Smooth muscle cell (in vitro differentiated cells): Measurements from ENCODE around the gene RIC8A. TPM values are rescaled to one million over a fixed set of nuclear protein-coding genes. Genes with fewer than 3 reads are reported as not detected.

Experiments used
- DNase-seq: peaks from one replicate; lab custom pipeline; 2025; ENCODE audit not compliant: unreplicated experiment; lab: John Stamatoyannopoulos, UW
- H2AFZ ChIP-seq: fragments of 200-600 bp; sonication (generic); 2 replicates; pipeline ENCODE4 v1.6.0; 2016; ENCODE audit warnings: antibody characterized with exemption, low read depth, mild to moderate bottlenecking
- H3F3A ChIP-seq: fragments of 200-600 bp; sonication (generic); 2 replicates; pipeline ENCODE4 v1.6.0; 2017; ENCODE audit warnings: antibody characterized with exemption, low read depth
- H3K27ac ChIP-seq: fragments of 200-600 bp; sonication (generic); 2 replicates; pipeline ENCODE4 v1.5.1; 2016; ENCODE audit warnings: low read depth, mild to moderate bottlenecking
- H3K27me3 ChIP-seq: fragments of 200-600 bp; sonication (generic); 2 replicates; pipeline ENCODE4 v1.6.1; 2016; ENCODE audit warnings: low read depth, mild to moderate bottlenecking
- H3K36me3 ChIP-seq: fragments of 200-600 bp; sonication (generic); 2 replicates; pipeline ENCODE4 v1.5.1; 2016; ENCODE audit warnings: low read depth
- H3K4me1 ChIP-seq: fragments of 200-600 bp; sonication (generic); 2 replicates; pipeline ENCODE4 v1.5.1; 2016; ENCODE audit warnings: low read depth
- H3K4me2 ChIP-seq: fragments of 200-600 bp; sonication (generic); 2 replicates; pipeline ENCODE4 v1.6.0; 2016; ENCODE audit warnings: mild to moderate bottlenecking
- H3K4me3 ChIP-seq: fragments of 200-600 bp; sonication (generic); 2 replicates; pipeline ENCODE4 v1.5.1; 2016; ENCODE audit warnings: mild to moderate bottlenecking
- H3K79me2 ChIP-seq: fragments of 200-600 bp; sonication (generic); 2 replicates; pipeline ENCODE4 v1.6.0; 2016; ENCODE audit warnings: low read depth, mild to moderate bottlenecking
- H3K9ac ChIP-seq: fragments of 200-600 bp; sonication (generic); 2 replicates; pipeline ENCODE4 v1.6.0; 2016; ENCODE audit warnings: low read depth
- H3K9me3 ChIP-seq: fragments of 200-600 bp; sonication (generic); replicated peaks from 2 replicates; pipeline ENCODE4 v1.5.1; 2016; ENCODE audit warnings: low read depth
- H4K20me1 ChIP-seq: fragments of 200-600 bp; sonication (generic); 2 replicates; pipeline ENCODE4 v1.6.0; 2016; ENCODE audit warnings: low read depth
- CTCF ChIP-seq: fragments of 200-600 bp; sonication (generic); IDR thresholded peaks from 2 replicates; pipeline ENCODE4 v1.5.1; 2017; ENCODE audit warnings: borderline replicate concordance, mild to moderate bottlenecking, antibody characterized with exemption; ENCODE audit not compliant: insufficient read depth, poor library complexity, severe bottlenecking
- WGBS: methylation state at CpG from one replicate; pipeline ENCODE4 v1.1.7; 2016; ENCODE audit warnings: low lambda C conversion rate; 5-methylcytosine and 5-hydroxymethylcytosine counted together
- polyA plus RNA-seq: library from polyadenylated mRNA; unstranded; fragments of >200 nt; fragmentation: Nextera tagmentation; extraction: Ambion mirVana; gene quantifications from 2 replicates; pipeline ENCODE4 v1.2.1, GENCODE V29; 2016
- total RNA-seq: library from RNA; depleted of rRNA; stranded (reverse); fragments of >200 nt; gene quantifications from 2 replicates; pipeline ENCODE4 v1.2.3, GENCODE V29; 2014

RIC8A gene
- total and polyA plus RNA-seq, 2 experiments from 2014 or later: 71.2 to 120 TPM

DNA sequence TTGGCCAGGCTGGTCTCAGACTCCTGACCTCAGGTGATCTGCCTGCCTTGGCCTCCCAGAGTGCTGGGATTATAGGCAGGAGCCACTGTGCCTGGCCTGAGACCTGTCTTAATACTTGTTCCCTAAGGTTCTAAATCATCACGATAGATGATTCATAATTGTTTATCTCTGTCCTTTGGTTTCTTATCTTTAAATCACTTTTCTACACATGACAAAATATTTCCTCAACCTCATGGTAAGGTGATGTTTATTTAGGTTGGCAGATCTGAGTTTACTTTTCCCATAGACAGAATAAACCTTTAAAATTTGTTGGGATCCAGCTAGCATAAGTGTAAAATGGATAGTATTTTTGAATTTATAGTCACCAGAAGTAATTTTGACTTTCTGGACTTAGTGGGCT, 32.8 kb downstream of the RIC8A start:
- Histone ChIP-seq H4K20me1 (peaks cover 38% of the 10 kb centered on the region), H3K4me2 (no peak overlapping the region), H3F3A (no peaks in the 10 kb centered on the region), H3K27ac (no peak overlapping the region), H3K9me3 (no peaks in the 10 kb centered on the region), H2AFZ (no peak overlapping the region), H3K4me1 (peaks cover 11% of the 10 kb centered on the region), H3K9ac (no peak overlapping the region), H3K36me3 (peaks cover 14% of the 10 kb centered on the region), H3K4me3 (no peak overlapping the region), H3K27me3 (no peaks in the 10 kb centered on the region), H3K79me2 (peaks cover 68% of the 10 kb centered on the region)
- TF ChIP-seq CTCF: no peak
- no peak for DNase-seq
- 93% methylated on average over 1 of the region's 1 CpG for WGBS

- DNase-seq: no peak
- H4K20me1 ChIP-seq: peaks cover 38% of the 10 kb centered on the region
- no peak overlapping the region for H3K9ac ChIP-seq
- no peaks in the 10 kb centered on the region for H3F3A ChIP-seq
- TF ChIP-seq CTCF: no peak
- H3K9me3 ChIP-seq: no peaks in the 10 kb centered on the region
- peaks cover 66% of the 10 kb centered on the region for H3K79me2 ChIP-seq
- WGBS: 98% methylated on average over 5 of the region's 5 CpGs
- H3K4me2 ChIP-seq: no peak overlapping the region
- peaks cover 8% of the 10 kb centered on the region for H3K4me1 ChIP-seq
- H3K36me3 ChIP-seq: peaks cover 18% of the 10 kb centered on the region
- H3K27me3 ChIP-seq: no peaks in the 10 kb centered on the region
- H3K27ac ChIP-seq: no peak overlapping the region
- H3K4me3 ChIP-seq: no peak overlapping the region
- H2AFZ ChIP-seq: no peak overlapping the region
Observed at GRCh38 chr11:241634-242033, 34.1 kb downstream of the RIC8A start.

DNA sequence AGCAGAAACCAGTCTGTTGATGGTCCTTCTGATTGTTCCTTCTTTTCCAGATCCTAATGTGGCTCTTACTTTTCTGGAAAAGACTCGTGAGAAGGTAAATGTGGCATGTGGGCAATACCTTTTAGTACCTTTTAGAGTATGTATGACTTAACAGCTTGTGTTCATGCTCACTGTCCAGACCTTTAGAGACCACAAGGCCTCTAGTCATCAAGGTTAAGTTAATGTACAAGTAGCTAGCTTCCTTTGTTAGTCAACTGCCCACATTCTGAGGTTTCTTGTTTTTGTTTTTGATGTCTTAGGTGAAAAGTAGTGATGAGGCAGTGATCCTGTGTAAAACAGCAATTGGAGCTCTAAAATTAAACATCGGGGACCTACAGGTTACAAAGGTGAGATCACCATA, 36.9 kb downstream of the RIC8A start:
- no peak for DNase-seq
- no peaks in the 10 kb centered on the region for H3K27me3 ChIP-seq
- peaks cover 21% of the 10 kb centered on the region for H4K20me1 ChIP-seq
- no peak overlapping the region for H2AFZ ChIP-seq
- no peak overlapping the region for H3K9ac ChIP-seq
- peaks cover 40% of the 10 kb centered on the region for H3K79me2 ChIP-seq
- H3K4me1 ChIP-seq: no peaks in the 10 kb centered on the region
- no peak for TF ChIP-seq CTCF
- peaks cover 21% of the 10 kb centered on the region for H3K36me3 ChIP-seq
- 93% methylated on average over 2 of the region's 2 CpGs for whole genome bisulfite sequencing
- H3K4me3 ChIP-seq: no peak overlapping the region
- H3K27ac ChIP-seq: no peak overlapping the region
- no peak overlapping the region for H3K4me2 ChIP-seq
- no peaks in the 10 kb centered on the region for H3F3A ChIP-seq
- no peaks in the 10 kb centered on the region for H3K9me3 ChIP-seq

DNA sequence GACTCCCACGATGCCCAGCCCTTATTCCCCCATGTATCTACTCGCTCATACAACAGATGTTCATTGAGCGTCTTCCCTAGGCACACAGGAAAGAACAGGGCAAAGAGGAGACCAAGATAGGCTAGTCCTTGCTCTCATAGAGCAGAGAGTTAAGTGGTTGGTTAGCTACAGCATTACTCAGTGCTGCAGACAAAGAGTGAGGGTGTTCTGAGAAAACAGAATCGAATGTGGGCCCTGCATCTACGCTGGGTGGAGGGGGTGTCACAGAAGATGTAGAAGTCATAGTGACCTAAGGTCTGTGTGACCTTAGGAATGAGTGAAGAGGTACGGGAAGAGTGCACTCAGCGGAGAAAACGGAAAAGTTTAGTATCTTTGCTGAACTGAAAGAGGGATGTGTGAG, 41.6 kb downstream of the RIC8A start:
- DNase-seq: no peak
- Histone ChIP-seq H3K4me2 (no peak overlapping the region), H3F3A (peaks cover 4% of the 10 kb centered on the region), H3K4me3 (no peak overlapping the region), H3K4me1 (no peaks in the 10 kb centered on the region), H3K27ac (no peak overlapping the region), H4K20me1 (peaks cover 4% of the 10 kb centered on the region), H3K27me3 (no peaks in the 10 kb centered on the region), H3K9me3 (no peaks in the 10 kb centered on the region), H3K9ac (no peak overlapping the region), H2AFZ (no peak overlapping the region), H3K79me2 (peaks cover 4% of the 10 kb centered on the region), H3K36me3 (peaks cover 7% of the 10 kb centered on the region)
- TF ChIP-seq CTCF: no peak
- WGBS: 95% methylated on average over 8 of the region's 8 CpGs
